ENCODE results near the gene ALKBH3. TPM values are rescaled to one million over a fixed set of nuclear protein-coding genes. Genes with fewer than 3 reads are reported as not detected.

ALKBH3 gene
- 16.7 TPM for total RNA-seq

DNA sequence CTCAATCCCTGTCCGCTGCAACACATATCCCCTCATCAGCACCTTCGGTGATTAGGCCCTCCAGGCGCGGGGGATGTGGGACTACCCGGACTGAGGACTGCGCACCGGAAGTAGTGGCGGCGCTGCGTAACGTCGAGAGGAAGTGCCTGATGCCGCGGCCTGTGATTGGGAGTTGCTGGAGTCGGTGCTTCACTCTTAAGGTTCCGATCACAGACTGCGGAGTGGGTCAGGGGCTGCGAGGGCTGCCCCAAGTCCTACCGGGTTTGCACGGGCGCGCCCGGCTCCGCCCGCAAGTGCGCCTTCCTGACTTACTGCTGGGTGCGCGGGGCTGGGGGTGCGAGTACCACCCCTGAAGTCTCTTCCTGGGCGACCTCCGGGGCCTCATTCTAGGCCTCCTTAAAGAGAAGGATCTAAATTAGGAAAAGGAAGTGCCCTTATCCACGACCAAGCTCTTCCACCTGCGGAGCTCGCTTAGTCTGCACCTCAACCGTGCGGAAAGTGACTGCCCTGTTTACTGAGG is at the start of gene ALKBH3:
Gene ALKBH3, plus strand, starts transcription at position 192 of the 520 bp plus-strand sequence. CDS start 1,822 bp downstream, outside the sequence.
- DNase-seq (ENCODE audit: low spot score in 2 of 2) (peak; percentile 61 to 76), FAIRE-seq (no peak)

DNA sequence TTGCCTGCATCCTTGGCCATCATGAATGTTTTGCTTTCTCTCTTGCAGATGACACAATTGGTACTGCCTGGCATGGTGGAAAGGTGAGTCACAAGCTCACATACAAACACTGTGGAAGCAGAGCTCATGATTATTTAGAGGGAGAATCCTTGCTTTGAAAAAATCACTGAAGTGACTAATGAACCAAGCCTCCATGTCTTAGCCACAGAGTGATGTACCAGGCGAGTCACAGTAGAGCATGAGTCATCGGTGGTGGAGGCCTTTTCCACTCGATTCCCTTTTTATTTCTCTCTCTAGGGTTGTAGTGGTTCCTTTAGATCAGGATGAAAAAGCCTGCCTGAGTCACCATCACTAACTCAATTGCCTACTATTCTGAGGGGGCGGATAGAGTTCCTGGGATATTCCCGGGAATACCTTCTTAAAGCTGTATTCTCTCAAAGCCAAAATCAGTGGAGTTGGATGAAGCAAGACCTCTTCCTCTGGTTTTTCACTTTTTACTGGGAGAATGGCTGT is 49.6 kb upstream of the ALKBH3 start:
- peak in 1 of 2 donors; percentile 24 for DNase-seq (ENCODE audit: low spot score in 2 of 2)
- FAIRE-seq: no peak

DNA sequence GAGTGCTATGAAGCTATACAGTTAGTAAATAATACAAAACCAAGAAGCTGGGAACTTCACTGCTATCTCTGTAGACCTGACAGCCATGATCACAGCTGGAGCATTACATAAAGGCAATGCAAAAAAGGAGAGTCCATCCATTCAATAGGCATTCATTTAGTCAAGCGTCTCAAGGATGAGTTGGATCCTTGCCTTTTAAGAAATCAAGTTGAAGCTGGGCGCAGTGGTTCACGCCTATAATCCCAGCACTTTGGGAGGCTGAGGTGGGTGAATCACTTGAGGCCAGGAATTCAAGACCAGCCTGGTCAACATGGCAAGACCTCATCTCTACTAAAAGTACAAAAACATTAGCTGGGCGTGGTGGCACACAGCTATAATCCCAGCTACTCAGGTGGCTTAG is 48.1 kb upstream of the ALKBH3 start:
- DNase-seq (ENCODE audit: low spot score in 2 of 2) (no peak), FAIRE-seq (no peak)

DNA sequence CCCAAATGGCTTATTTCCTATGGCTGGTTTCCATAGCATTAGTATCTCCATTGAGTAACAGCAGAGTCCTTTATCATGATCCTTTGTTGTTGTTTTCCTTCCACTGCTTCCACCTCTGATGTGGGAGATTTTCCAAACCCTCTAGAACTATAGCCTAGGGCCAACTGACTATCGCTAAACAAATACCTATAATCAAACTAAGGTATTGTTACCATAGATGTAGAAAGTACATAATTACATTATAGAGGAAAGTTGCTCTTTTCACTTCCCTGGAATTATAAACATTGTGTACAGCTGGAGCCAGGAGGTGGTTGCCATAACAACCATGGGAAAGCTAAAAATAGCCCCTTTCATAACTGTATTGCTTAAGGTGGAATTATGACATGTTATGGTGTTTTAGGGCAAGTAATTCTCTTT is 47.0 kb upstream of the ALKBH3 start:
- no peak for DNase-seq (ENCODE audit: low spot score in 2 of 2)
- FAIRE-seq: no peak

DNA sequence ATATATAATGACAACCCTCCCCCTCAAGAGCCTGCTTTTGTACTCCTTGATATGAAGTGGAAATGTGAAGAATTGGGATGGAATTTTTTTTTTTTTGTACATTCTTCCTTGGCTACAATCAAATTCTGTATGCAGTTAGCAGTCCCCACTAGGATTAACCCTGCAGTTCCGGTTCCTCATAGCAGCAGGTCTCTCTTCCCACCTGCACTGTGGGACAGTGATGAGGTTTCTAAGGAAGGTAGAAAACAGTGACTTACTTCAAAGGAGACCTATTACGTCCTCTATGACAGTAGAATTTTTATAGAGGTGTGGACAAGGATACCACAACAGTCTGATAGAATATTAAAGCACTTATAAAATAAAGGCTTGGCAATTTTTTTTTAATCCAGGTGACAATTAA is 46.3 kb upstream of the ALKBH3 start:
- DNase-seq (ENCODE audit: low spot score in 2 of 2): no peak
- no peak for FAIRE-seq

DNA sequence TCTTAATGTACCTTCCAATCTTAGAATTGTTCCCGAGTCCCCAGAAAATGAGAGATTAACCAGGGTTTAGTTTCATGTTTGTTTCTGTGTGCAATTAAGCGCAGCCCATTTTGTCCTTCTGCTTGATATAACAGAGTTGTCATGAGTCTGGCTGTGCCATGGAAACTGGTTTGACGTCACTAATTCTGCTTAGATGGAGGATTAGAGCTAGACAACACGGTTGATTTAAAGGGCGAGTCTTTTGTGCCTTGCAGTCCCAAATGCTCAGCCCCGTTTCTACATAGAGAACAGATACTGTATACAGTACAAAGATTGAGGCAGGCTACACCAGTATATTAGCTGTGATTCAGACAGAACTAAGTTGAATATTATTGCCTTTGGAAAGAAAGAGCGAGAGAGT is 45.5 kb upstream of the ALKBH3 start:
- no peak for FAIRE-seq
- DNase-seq (ENCODE audit: low spot score in 2 of 2): no peak

DNA sequence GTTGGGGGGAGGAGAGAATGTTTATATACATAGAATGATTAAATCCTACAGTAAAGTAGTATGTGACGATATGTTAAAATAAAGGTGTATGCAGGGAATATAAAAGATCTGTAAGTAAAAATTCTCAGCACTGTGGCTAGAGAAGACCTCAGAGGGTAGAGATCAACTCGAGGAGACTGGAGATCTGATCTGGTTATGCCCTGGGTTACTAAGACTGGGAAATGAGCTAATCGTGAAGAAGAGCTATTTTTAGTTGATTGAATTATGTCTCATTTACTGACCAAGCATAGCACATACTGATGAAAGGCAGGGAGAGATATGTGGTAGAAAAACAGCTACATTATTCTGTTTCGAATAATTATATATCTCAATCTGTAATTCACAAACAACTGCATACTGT is 42.8 kb upstream of the ALKBH3 start:
- DNase-seq (ENCODE audit: low spot score in 2 of 2): no peak
- no peak for FAIRE-seq

DNA sequence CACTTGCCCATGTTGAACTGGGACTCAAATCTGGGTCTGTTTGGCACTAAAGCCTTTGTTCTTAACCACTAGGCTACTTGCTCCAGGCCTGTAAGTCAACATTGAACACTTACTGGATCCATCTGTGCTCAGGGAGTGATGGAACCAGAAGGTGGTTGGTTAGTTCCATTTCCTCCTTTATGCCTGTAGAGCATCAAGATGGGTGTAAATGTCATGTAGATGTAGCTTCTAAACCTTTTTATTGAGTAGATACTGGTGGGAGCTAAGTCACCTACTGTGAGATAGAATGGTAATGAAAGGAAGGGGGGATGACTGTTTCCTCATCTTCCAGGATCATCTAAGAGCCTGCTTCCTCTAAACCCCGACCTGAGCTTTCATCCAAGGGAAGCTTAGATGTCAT is 38.6 kb upstream of the ALKBH3 start:
- DNase-seq (ENCODE audit: low spot score in 2 of 2) (no peak), FAIRE-seq (no peak)

DNA sequence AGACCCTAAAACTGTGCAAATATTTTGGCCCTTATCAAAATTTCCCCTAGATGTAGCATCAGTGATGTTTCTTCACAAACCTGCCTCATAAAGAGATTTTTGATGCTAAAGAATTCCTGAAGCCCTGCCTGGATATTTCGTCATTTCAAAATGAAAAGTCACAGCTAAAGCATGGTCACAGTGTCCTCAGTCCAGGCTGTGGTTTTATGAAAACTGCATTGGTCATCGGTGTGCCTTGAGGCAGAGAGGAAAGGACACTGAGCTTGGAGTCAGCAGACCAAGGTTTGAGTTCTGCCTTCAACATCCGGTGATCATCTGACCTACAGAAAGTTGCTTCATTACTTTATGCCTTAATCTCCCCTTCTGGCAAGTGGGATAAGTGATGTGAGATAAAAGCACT is 34.8 kb upstream of the ALKBH3 start:
- DNase-seq (ENCODE audit: low spot score in 2 of 2) (no peak), FAIRE-seq (no peak)

DNA sequence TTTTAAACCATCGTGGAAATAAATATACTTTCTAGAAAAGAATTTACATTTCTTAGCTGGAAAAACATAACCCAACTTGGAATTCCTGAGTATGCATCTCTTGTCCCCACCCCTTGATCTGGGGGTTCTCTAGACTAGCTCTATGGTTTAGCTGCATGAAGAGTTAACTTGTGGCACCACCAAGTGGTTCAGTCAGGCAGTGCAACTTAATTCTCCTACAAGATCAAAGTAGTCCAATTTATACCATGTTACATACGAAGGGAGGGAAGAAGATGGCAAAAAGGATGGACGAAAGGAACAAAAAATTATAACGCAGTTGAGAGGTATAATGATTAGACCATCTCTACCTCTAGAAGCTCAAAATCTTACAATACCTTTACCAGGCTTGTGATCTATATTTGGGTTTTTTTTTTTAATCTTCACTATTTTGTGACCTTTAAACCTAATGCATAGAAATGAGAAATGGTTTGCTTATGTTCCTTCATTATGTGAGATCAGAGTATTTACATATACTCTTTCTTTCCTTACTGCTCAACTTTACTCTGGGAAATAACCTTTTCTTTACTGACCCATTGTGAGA is 28.5 kb upstream of the ALKBH3 start:
- FAIRE-seq: no peak

DNA sequence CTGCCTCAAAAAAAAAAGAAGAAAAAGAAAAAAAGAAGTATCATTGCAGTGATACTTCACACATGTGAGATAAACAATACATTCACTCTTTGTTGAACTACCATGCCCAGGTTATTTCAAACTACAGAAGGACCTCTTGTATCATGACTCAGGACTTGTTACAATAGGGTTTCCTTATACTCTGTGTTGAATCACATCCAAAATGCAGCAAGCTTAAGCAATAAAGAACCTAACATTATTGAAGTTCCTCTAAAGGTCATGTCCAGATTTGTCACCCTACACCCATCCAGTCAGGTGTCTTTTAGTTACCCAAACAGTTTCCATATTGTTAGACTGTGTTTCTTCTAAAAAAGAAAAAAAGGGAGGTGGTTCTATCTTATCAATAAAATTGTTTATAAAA is 26.9 kb upstream of the ALKBH3 start:
- no peak for DNase-seq (ENCODE audit: low spot score in 2 of 2)
- FAIRE-seq: no peak

More for the DNA sequence above, 28.5 kb upstream of the ALKBH3 start:
- peak in 1 of 2 donors; percentile 55 for DNase-seq (ENCODE audit: low spot score in 2 of 2)

DNA sequence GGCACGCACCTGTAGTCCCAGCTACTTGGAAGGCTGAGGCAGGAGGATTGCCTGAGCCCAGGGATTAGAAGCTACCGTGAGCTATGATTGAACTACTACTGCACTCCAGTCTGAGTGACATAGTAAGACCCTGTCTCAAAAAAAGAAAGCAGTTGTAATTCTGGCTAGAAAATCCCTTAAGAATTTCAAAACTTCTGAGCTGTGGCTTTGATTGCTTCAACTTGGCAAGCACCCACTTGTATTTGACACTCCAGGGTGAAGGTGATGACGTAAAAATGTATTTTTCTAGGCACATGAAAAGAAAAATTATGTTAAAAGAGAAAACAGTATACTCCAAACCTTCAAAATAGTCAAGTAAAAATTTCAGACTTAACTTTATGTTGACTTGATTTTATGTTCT is 23.6 kb upstream of the ALKBH3 start:
- DNase-seq (ENCODE audit: low spot score in 2 of 2): no peak
- no peak for FAIRE-seq

DNA sequence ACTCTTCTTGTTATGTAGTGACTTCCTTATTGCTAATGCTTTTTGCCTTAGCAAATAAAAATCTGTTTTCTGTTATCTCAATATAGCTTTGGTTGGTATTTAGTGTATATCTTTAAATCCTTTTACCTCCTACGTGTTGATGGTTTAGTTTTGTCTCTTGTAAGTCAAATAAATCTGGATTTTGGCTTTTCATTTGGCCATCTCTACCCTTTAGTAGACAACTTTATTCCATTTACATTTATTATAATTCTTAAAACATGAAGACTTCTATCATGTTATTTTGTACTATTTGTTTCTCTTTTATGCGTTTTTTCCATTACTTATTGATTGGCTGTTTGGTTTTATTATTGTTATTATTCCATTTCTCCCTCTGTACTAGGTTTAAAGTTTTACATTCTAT is 19.5 kb upstream of the ALKBH3 start:
- DNase-seq (ENCODE audit: low spot score in 2 of 2): no peak

DNA sequence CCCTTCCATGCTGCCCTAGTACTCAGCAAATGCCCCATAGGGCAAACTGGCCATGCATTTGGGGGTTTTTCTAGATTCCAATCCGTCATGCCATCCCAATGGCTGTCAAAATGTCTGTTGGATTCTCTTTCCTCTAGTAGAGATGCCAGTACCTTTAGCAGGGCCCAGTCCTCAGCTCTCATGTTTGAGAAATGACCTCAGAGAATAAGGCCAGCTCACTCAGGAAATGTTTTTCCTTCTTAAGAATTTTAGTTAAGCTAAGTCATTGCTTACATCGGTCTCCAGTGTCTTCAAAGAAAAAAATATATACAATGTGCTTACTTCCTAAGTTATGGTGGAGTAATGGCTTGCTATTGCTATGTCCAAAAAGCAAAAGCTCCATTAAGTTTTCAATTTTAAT is 14.1 kb upstream of the ALKBH3 start:
- DNase-seq (ENCODE audit: low spot score in 2 of 2) (no peak), FAIRE-seq (no peak)

More for the DNA sequence above, 19.5 kb upstream of the ALKBH3 start:
- FAIRE-seq: no peak

DNA sequence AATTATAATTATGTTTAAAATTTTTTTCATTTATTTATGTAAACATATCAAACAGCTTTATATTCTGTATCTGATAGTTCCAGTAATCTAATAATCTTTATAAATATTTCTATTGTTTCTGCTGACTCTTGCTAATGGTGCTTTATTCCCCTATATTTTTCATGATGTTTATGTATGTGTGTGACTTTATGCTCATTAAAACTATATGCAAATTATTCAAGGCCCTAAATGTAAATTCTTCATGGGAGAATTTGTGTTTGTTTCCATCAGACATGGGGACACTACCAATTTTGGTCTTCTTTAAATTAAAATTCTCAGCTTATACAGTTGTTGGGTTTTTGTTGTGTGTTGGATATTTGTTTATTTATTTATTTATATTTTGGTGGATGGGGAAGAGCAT is 13.7 kb upstream of the ALKBH3 start:
- no peak for DNase-seq (ENCODE audit: low spot score in 2 of 2)
- FAIRE-seq: peak; percentile 83

DNA sequence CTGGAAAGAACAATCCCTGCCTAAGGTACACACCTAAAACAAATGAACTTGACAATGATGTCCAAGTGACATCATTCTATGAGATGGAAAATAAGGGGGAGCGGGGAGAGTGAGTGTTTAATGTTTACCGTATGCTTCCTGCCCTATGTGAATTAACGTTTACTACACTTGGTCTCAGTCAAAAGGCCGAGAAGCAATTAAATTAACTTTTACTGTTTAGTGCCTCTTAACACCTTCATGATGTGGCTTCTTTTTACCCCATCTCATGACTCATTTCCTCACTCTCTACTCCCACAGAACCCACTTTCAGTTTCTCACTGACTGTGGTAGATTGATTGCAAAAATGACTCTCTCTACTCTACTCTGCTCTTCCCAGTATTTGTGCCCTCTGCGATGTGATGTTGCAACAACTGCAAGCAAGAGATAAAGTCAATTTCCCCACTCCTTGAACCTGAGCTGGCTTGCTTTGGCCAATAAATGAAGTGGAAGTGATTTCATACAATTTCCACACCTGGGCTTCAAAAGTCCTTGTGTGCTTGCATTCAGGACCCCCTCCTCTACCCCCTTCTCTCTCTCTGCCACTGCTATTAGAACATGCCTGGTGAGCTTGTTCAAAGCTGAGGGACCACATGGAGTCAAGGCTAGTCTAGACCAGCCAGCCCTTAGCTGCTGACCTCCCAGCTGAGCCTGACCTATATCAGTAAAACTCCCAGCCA is 11.6 kb upstream of the ALKBH3 start:
- FAIRE-seq: no peak
- DNase-seq (ENCODE audit: low spot score in 2 of 2): no peak

DNA sequence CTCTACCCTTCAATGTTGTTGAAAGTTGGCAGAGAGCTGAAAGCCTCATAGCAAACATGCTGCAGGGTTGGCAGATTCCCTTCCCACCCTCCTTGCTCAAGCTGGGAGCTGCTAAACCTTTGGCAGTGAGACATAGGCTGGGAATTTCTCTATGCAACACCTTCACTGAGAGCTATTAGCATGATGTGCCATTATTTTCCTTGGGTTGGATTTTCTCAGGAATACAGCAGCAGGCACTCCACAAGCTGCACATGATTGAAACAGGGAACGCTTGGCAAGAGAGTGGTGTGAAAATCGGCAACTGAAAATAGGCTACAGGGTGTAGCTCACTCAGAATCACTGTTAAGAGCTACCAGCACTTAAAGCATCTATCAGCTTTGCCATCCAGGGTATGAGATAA is 9.6 kb upstream of the ALKBH3 start:
- no peak for DNase-seq (ENCODE audit: low spot score in 2 of 2)
- no peak for FAIRE-seq

DNA sequence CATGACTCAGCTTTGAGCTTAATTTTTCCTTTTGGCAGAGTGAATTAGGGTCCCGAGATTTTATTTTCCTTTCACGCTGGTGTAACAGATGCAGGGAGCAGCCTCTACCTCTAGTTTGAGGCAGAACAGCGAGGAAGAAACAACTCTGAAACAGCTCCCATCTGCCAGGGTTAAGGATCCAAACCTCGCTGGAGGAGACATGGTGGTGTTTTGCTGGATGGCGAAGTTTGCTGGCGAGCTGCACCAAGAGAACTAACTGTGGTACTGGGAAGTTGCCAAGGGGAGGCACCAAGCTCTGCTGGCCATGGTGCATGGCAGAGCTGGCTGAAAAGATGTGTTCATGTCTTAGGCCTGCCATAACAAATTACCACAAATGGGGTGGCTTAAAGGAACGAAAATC is 7.6 kb upstream of the ALKBH3 start:
- DNase-seq (ENCODE audit: low spot score in 2 of 2) (no peak), FAIRE-seq (no peak)

DNA sequence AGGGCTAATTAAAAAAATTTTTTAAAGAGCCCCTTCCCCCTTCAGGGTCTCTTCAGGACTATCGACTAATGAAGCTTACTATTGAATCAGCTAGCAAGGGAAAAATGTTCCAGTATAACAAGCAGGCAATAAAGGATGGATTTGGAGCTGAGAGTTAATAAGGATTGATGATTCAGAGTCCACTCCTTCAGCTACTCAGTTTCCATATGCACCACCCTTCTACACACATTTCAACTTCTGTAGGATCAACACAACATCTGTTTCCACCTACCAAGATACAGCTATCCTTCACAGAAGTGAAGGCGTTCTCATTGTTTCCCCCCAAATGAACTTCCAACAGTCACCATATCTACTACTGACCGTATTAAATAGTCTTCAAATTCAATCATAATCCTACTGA is 6.6 kb upstream of the ALKBH3 start:
- DNase-seq (ENCODE audit: low spot score in 2 of 2) (no peak), FAIRE-seq (no peak)

DNA sequence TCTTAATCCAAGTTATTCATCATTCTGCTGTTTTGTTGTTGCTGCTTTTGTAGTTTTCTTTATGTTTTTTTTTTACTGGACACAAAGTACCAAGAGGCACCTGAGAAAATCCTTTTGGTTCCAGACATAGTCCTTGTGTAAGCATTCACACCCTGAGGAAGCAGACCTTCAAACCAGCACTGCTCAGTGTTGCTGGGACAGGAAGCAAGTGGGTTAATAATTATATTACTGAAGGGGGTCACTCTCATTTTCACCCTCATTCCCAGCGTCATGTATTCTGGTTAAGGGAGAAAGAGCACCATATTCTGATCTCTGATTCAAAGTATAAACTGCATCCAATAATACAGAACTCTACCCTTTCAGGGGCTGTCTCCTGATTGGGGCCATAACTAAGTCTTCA is 5.9 kb upstream of the ALKBH3 start:
- DNase-seq (ENCODE audit: low spot score in 2 of 2) (no peak), FAIRE-seq (no peak)

DNA sequence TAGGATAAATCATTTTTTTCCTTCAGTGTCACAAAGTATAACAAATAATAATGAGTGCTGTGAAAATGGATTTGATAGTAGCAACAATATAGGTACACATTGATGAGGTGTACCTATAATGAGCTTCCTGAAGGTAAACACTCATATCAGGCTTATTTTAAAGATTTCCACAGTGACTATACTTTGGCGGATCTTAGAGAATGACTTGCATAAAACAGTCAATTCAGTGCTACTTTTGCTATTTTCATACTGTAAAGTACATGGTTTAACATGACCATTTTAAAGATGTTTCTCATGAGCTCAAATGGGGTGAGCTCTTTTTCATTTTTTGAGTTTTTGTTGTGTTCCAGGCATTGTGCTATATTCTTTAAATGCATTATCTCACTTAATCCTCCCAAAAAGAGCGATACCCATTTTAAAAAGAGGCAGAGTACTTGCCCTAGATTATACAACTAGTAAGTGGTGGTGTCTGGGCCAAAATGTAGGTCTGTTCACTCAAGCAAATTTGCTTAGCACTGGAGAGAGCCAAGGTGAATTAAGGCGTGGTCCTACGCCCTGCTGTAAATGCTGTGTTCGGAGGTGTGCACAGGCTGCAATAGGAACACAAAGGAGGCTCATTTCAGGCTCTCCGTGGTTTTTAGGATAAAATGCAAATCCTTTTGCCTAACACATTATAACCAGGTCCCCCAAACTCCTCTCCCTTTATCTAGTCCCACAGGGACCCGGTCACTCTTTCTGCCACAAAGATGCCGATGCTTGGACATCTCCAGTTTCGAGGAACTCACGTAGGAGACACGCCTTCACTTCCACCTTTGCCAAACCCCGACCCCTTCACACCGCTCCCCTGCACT is 617 bp upstream of the ALKBH3 start:
- DNase-seq (ENCODE audit: low spot score in 2 of 2): no peak
- FAIRE-seq: no peak
